Liver (tissue), 9 donors: Measurements from ENCODE around the gene TMEM125. TPM values are rescaled to one million over a fixed set of nuclear protein-coding genes. Genes with fewer than 3 reads are reported as not detected.

Experiments used
- DNase-seq: peaks from one replicate; pipeline ENCODE4 v3.0.0-alpha.2; 2017; ENCODE audit warnings: low spot score
- H3K27ac ChIP-seq, 2 donors: one replicate each; pipeline ENCODE4 v1.7.0; 2013; ENCODE audit warnings: inconsistent platforms in 2 of 2, low read length in 2 of 2, control low read depth in 1 of 2, low read depth in 1 of 2, mild to moderate bottlenecking in 1 of 2
- H3K27me3 ChIP-seq, 4 donors: one replicate each; pipeline versions ENCODE4 v1.6.1 to v1.7.0; 2013; ENCODE audit warnings: low read length in 3 of 4, inconsistent platforms in 1 of 4, mild to moderate bottlenecking in 1 of 4, moderate library complexity in 1 of 4; ENCODE audit not compliant: control insufficient read depth in 4 of 4, insufficient read depth in 4 of 4
- H3K36me3 ChIP-seq, 4 donors: one replicate each; pipeline versions ENCODE4 v1.6.1 to v1.7.0; 2013; ENCODE audit warnings: low read length in 3 of 4, mild to moderate bottlenecking in 3 of 4, low read depth in 1 of 4, moderate library complexity in 1 of 4; ENCODE audit not compliant: control insufficient read depth in 4 of 4, insufficient read depth in 3 of 4
- H3K4me1 ChIP-seq, 4 donors: one replicate each; pipeline versions ENCODE4 v1.6.1 to v1.7.0; 2013; ENCODE audit warnings: low read length in 3 of 4, mild to moderate bottlenecking in 3 of 4, moderate library complexity in 1 of 4; ENCODE audit not compliant: control insufficient read depth in 4 of 4, insufficient read depth in 4 of 4
- H3K4me3 ChIP-seq, 3 donors: one replicate each; pipeline versions ENCODE4 v1.6.1 to v1.7.0; 2013; ENCODE audit warnings: low read length in 3 of 3, control low read depth in 1 of 3, low read depth in 1 of 3, mild to moderate bottlenecking in 1 of 3
- H3K9ac ChIP-seq, 2 donors: one replicate each; pipeline ENCODE4 v1.7.0; 2013; ENCODE audit warnings: low read length in 2 of 2, mild to moderate bottlenecking in 2 of 2, moderate library complexity in 2 of 2, control low read depth in 1 of 2, low read depth in 1 of 2
- H3K9me3 ChIP-seq, 4 donors: one replicate each; pipeline versions ENCODE4 v1.6.1 to v1.7.0; 2013; ENCODE audit warnings: low read length in 3 of 4; ENCODE audit not compliant: control insufficient read depth in 4 of 4
- CTCF ChIP-seq: fragments of 150-350 bp; IDR thresholded peaks from 2 replicates; pipeline ENCODE4 v1.5.1; 2017; ENCODE audit warnings: improper control_type of control experiment, low read depth, low read length; ENCODE audit not compliant: missing input control
- FOXA2 ChIP-seq: IDR thresholded peaks from 2 replicates; pipeline ENCODE4 v1.6.1; 2016; ENCODE audit warnings: antibody characterized with exemption
- HNF4A ChIP-seq, 2 donors: conservative IDR thresholded peaks; 2 replicates each; pipeline ENCODE4 v1.6.1; 2016; ENCODE audit warnings: antibody characterized with exemption in 2 of 2, mild to moderate bottlenecking in 2 of 2
- HNF4G ChIP-seq: IDR thresholded peaks from 2 replicates; pipeline ENCODE4 v1.6.1; 2016; ENCODE audit warnings: antibody characterized with exemption
- MAX ChIP-seq: IDR thresholded peaks from 2 replicates; pipeline ENCODE4 v1.6.1; 2016; ENCODE audit warnings: antibody characterized with exemption
- NR2F2 ChIP-seq: IDR thresholded peaks from 2 replicates; pipeline ENCODE4 v1.6.1; 2016; ENCODE audit warnings: antibody characterized with exemption
- SP1 ChIP-seq: IDR thresholded peaks from 2 replicates; pipeline ENCODE4 v1.6.1; 2018; ENCODE audit warnings: antibody characterized with exemption, mild to moderate bottlenecking
- ZBTB33 ChIP-seq: IDR thresholded peaks from 2 replicates; pipeline ENCODE4 v1.6.1; 2016; ENCODE audit warnings: antibody characterized with exemption
- WGBS: extraction: QIAGEN DNeasy Blood & Tissue Kit; methylation state at CpG from one replicate; pipeline ENCODE4 v1.1.7; 2013; 5-methylcytosine and 5-hydroxymethylcytosine counted together
- polyA plus RNA-seq, 2 donors: library from polyadenylated mRNA; stranded (reverse) in 1 of 2; unstranded in 1 of 2; fragments of 200-250 nt in 1 of 2; fragments of >200 nt in 1 of 2; fragmentation: Nextera tagmentation in 1 of 2; extraction: Ambion mirVana in 1 of 2; gene quantifications; one replicate each; pipeline versions ENCODE4 v1.2.1 to v1.2.3, GENCODE V29; 2013 to 2015
- total RNA-seq, 2 donors: library from RNA; depleted of rRNA; stranded (reverse); fragments of >200 nt; gene quantifications; one replicate each; pipeline ENCODE4 v1.2.3, GENCODE V29; 2014
- TF ChIP-seq, protein P1 (sequence below): IDR thresholded peaks from 2 replicates; pipeline ENCODE4 v1.6.1; 2016; ENCODE audit warnings: antibody characterized with exemption, mild to moderate bottlenecking
- TF ChIP-seq, protein P2 (sequence below): IDR thresholded peaks from 2 replicates; pipeline ENCODE4 v1.6.1; 2016; ENCODE audit warnings: antibody characterized with exemption
- donor health status: healthy.
- donor health status: healthy.
- donor health status: healthy.
- donor health status: healthy.
- donor health status: healthy.

The TMEM125 gene
- total and polyA plus RNA-seq, 4 donors, result 0.21 to 1.0 (median 0.69) TPM

DNA sequence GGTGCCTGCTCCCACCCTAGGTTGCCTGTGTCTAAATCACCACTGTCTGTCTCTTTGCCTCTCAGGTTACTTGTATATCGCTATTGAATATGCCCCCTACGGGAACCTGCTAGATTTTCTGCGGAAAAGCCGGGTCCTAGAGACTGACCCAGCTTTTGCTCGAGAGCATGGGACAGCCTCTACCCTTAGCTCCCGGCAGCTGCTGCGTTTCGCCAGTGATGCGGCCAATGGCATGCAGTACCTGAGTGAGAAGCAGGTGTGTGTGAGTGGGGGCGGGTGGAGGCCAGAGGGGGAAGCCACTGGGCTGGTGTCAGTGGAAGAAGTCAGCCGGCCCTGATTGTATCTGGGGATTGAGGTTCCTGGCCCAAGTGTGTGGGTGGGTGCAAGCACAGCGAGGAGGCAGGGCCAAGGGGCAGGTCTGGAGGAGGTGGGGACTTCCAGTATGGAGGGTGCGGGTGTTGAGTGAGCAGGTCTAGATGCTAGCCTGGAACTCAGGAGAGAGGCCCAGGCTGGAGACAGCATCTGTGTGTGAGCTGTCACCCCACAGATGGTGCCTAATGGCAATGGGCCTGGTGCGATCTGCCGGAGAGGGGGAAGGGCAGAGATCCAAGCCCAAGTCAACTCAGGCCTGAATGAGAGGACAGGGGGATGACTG, 48.2 kb downstream of the TMEM125 start:
- Histone ChIP-seq H3K9me3 (no peaks in the 10 kb centered on the region), H3K9ac (no peak overlapping the region), H3K27ac (no peak overlapping the region), H3K4me3 (no peak overlapping the region), H3K27me3 (no peaks in the 10 kb centered on the region), H3K36me3 (peaks cover 0 to 4% (median 0%) of the 10 kb centered on the region in 4 donors), H3K4me1 (peaks cover 9 to 20% (median 14%) of the 10 kb centered on the region in 4 donors)
- no peak for TF ChIP-seq HNF4A (conservative IDR thresholded peaks at IDR 0.05)
- TF ChIP-seq MAX, result no peak
- WGBS, result 95% methylated on average over 15 of the region's 15 CpGs
- DNase-seq, result no peak

DNA sequence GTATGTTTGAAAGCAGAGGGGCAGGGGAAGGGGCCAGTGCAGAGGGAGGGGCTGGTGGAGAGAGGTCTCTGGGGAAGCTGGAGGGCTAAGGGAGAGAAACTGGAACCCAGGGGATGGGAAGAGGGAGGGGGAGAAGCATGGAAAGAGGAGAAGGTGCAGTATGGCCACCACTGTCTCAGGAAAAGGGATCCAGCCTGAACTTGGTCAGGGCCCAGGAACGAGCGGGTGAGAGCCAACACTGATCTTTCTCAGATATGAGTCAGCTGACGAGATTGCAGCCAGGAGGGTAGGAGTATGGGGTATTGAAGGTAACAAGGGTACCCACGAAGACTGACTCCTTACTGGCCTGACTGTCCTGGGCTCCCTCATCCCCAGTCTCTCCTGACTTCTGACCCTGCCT, 49.0 kb downstream of the TMEM125 start:
- no peaks in the 10 kb centered on the region for H3K9me3 ChIP-seq
- TF ChIP-seq FOXA2 (no peak), CTCF (no peak), SP1 (no peak), ZBTB33 (no peak), MAX (no peak), HNF4G (no peak), NR2F2 (no peak)
- TF ChIP-seq, protein P1, sequence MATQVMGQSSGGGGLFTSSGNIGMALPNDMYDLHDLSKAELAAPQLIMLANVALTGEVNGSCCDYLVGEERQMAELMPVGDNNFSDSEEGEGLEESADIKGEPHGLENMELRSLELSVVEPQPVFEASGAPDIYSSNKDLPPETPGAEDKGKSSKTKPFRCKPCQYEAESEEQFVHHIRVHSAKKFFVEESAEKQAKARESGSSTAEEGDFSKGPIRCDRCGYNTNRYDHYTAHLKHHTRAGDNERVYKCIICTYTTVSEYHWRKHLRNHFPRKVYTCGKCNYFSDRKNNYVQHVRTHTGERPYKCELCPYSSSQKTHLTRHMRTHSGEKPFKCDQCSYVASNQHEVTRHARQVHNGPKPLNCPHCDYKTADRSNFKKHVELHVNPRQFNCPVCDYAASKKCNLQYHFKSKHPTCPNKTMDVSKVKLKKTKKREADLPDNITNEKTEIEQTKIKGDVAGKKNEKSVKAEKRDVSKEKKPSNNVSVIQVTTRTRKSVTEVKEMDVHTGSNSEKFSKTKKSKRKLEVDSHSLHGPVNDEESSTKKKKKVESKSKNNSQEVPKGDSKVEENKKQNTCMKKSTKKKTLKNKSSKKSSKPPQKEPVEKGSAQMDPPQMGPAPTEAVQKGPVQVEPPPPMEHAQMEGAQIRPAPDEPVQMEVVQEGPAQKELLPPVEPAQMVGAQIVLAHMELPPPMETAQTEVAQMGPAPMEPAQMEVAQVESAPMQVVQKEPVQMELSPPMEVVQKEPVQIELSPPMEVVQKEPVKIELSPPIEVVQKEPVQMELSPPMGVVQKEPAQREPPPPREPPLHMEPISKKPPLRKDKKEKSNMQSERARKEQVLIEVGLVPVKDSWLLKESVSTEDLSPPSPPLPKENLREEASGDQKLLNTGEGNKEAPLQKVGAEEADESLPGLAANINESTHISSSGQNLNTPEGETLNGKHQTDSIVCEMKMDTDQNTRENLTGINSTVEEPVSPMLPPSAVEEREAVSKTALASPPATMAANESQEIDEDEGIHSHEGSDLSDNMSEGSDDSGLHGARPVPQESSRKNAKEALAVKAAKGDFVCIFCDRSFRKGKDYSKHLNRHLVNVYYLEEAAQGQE, result no peak
- TF ChIP-seq, protein P2, sequence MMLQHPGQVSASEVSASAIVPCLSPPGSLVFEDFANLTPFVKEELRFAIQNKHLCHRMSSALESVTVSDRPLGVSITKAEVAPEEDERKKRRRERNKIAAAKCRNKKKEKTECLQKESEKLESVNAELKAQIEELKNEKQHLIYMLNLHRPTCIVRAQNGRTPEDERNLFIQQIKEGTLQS, result no peak
- H3K4me3 ChIP-seq, result no peak overlapping the region
- peaks cover 0 to 5% (median 0%) of the 10 kb centered on the region in 4 donors for H3K36me3 ChIP-seq
- no peak for DNase-seq
- H3K27me3 ChIP-seq, result no peaks in the 10 kb centered on the region
- no peak overlapping the region for H3K9ac ChIP-seq
- H3K4me1 ChIP-seq, result peaks cover 1 to 11% (median 7%) of the 10 kb centered on the region in 4 donors
- 91% methylated on average over 4 of the region's 4 CpGs for WGBS
- H3K27ac ChIP-seq, result no peak overlapping the region
